GM19467 (cell line): ENCODE data around the gene EHD4.

Source experiments
- ATAC-seq: cut with Tn5 transposase; IDR thresholded peaks from one replicate; pipeline ENCODE4 v1.9.1; 2021; ENCODE audit warnings: mild to moderate bottlenecking, moderate library complexity; ENCODE audit not compliant: unreplicated experiment

Gene EHD4

GRCh38 chr15:41847981-41848380 lies 124.4 kb downstream of the EHD4 start:
- no peak for ATAC-seq

DNA sequence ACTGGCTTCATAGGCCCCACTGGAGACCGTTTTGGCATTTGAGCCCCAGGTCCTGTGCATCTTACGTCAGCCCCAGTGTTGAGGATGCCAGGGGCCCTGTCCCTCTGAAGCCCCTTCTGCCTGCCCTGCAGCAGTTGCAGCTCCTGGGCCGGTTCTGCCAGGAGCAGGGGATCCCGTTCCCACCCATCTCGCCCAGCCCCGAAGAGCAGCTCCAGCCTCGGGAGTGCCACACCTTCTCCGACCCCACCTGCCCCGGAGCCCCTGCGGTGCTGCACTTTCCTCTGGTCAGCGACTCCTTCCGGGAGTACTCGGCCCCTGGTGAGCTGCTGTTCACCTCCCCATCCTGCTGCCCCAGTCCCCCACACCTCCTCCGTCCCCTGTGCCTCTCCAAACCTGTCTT lies 125.2 kb downstream of the EHD4 start:
- ATAC-seq: no peak
